ENCODE measurements around the gene CHRNA3. TPM values are rescaled to one million over a fixed set of nuclear protein-coding genes. Genes with fewer than 3 reads are reported as not detected.

Gene CHRNA3
- total RNA-seq, 1 donor from 2014 or later: not detected

- no peak for DNase-seq (ENCODE audit: low read depth in 2 of 2)
Observed at GRCh38 chr15:78636378-78636859, 15.6 kb upstream of the CHRNA3 start.

DNA sequence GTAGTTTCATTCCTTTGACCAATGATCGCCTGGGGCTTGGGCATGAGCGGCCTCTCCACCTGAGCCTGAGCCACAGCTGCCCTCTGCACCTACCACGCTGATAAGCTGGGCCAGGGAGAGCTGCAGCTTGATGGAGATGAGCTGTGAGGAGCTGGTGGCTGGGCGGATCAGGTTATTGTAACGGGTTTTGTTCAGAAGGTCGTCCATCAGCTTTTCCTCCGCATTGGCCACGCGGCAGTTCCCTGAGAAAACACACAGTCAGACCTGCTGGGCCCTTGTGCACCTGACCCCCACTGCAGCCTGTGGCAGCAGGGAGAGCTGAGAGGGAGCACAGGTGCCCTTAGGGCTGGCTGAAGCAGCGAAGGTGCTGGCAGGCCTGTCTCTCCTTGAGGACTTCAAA, 14.6 kb upstream of the CHRNA3 start:
- DNase-seq (ENCODE audit: low read depth in 2 of 2): no peak

DNA sequence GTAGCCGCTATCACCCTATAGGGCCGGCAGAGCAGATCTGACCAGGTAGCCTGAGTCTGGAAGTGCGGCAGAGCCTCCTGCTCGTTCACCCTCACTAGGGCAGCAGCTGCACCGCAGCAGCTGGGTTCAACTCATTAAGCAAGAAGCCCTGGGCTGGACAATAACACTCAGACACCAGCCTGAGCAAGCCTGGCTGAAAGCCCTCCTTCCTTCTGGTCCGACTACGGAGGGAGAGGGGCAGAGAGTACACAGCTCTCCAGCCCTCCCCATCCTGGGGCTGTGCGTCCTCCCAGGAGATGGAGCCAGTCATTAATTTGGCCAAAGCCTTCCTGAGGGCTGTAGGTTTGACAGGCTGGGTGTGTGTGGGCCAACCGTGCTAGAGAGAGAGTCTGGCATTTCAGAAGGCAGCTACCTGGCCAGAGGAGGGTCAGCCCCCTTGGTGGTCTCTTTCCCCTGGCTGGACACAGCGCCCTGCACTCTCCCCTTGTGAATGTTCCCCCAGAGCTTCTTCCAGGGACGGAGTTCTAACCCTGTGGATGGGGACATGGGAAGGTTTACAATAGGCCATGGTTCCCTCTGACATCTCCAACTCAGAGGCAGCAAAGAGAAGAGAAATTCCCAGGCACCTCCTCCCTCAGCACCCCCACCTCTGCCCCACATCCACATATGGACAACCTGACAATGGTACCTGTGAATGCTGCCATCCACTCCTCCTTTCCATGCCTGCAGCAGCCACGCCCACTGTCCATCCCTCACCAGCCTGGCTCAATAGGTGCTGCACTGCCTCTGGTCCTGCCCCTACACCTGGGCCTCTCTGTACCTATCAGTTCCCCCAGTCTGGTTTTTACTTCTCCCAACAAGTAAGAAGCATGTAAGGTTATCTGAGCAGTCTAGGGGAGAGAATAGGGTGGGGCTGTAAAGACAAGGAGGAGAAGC, 13.7 kb upstream of the CHRNA3 start:
- no peak for DNase-seq (ENCODE audit: low read depth in 2 of 2)

DNA sequence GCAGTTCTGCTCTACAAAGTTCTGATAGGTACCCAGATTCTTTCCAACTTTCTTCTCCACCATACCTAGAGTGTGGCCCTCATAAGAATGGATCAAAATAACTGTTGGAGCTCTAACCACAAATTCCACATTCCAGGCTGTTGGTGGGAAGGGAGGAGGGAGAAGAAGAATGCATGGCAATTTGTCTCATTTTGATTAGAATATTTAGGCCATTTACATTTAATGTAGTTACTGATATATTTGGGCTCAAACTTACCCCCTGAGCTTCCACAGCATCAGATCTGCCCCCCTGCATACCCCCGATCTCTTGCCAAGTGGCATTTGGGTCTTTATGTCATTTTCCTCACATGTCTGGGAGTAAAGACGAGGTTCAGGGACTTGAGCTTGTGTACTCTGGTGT, 12.6 kb upstream of the CHRNA3 start:
- no peak for DNase-seq (ENCODE audit: low read depth in 2 of 2)

GRCh38 chr15:78630886-78631633, 10.3 kb upstream of the CHRNA3 start:
- no peak for DNase-seq (ENCODE audit: low read depth in 2 of 2)

- no peak for DNase-seq (ENCODE audit: low read depth in 2 of 2)
Observed at GRCh38 chr15:78629716-78630065, 8.9 kb upstream of the CHRNA3 start.

DNA sequence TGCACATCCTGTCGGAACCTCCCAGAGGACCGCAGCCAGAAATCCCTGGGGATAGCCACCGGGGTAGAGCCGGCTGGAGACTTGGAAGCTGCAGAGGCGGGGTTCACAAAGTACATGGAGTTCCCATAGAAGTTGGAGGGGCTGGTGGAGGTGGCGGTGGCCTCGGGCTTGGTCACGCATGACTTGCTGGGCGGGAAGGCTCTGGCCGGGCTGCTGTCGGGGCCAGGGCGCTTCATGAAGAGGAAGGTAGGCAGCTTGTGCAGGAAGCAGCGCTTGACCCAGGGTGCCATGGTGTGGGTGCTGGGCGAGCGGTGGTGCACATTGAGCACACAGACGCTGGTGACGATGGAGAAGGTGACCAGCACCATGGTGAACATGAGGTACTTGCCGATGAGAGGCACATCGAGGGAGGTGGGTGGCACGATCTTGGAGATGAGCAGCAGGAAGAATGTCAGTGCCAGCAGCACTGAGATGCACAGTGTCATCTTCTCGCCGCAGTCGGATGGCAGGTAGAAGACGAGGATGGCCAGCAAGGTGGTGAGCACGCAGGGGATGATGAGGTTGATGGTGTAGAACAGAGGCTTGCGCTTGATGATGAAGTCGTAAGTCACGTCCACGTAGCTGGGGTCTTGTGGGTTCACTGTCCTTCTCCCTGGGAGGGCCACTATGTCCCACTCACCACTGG, 8.4 kb upstream of the CHRNA3 start:
- no peak for DNase-seq (ENCODE audit: low read depth in 2 of 2)

DNA sequence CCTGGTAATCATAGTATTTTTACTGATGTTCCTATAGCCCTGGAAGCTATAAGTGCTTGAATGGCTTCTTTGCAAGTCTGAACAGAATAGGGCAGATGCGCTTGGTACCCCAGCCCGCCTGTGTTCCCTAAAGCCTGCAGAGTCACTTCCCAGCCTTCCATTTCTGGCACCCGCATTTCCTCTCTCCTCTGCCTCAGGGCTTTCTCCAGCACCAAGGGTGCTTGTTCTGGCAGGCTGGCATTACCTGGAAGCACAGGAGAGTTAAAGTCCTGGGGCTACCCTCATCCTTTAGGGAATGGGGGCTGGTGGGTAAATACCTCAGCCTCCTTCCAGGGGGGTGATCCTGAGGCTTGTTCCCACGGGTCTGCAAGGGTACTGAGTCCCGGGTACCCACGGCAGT, 7.4 kb upstream of the CHRNA3 start:
- DNase-seq (ENCODE audit: low read depth in 2 of 2): no peak

DNA sequence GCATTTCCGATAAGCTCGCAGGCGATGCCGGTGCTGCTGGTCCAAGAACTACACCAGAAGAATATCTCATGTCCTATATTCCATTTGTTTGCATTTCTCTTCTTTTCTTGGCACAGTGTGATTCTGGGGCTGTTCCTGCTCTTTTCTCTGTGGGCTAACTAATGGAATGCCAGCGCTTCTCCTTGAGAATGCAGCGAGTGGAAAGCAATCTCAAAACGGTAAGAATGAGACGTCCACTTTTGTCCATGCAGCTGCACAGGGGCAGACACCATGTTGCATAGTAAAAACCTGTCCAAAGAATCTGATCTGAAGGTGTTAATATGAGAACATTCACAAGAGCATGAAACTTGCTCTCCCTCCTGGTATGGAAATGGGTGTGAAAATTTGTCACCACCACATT, 6.6 kb upstream of the CHRNA3 start:
- no peak for DNase-seq (ENCODE audit: low read depth in 2 of 2)

GRCh38 chr15:78626381-78626995, 5.7 kb upstream of the CHRNA3 start:
- DNase-seq (ENCODE audit: low read depth in 2 of 2): no peak

DNA sequence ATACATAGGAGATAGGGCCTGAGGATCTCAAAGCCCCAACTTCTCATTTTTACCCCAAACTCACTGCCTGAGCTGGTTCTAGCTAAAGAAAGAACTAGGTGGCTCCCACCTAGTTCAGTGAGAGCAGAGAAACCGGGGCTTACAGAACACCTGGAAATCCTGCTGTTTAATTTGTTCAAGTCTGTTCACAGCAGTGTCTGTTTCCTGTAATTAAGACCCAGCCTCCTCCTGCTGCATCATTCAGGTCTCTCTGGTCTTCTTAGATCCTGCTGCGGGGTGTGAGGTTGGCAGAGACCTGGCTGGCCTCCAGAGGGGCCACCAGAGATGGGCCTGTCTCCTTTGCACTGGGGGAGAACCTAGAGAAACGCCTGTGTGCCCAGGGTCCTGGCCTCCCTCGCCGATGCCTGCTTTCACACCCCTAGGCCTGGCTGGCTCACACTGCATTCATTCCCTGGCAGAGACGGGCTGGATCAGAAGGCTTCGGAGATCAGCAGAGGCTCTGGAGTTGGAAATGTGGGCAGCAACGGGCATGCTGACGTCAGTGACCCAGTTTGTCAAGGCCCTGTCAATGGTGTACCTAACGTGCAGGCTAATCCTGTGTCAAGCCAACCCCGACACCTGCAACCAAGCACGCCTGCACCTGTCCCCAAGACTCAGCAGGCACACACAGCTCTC, 4.9 kb upstream of the CHRNA3 start:
- DNase-seq (ENCODE audit: low read depth in 2 of 2): no peak

GRCh38 chr15:78624651-78625590, 4.1 kb upstream of the CHRNA3 start:
- no peak for DNase-seq (ENCODE audit: low read depth in 2 of 2)

DNA sequence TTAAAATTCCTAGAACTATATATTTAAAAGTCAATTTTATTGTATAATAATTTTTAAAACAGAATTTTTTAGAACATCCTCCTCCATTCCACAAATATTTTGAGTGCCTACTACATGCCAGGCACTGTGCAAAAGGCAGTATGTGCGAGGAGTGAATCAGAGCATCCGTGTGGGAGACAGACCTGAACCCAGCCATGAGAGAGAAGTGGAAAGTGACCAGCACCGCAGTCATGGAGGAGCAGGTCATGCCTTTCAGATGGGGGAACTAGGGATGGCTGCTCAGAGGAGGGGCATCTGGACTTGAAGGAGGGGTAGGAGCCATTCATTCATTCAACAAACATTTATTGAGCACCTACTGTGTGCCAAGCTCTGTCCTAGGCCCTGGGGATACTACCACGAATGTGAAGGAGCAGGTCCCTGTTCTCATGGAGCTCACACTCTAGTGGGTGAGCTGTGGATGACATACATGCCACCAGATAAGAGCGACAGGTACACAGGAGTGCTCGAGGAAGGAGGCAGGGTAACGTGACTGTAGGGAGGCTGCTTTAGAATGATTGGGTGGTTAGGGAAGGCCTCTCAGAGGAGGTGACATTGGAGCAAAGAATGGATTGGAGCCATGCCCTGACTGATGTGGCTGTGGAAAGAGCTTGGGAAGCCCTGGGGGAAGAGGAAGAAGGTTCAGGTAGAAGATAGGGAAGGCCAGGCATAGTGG, 3.1 kb upstream of the CHRNA3 start:
- DNase-seq (ENCODE audit: low read depth in 2 of 2): no peak

- no peak for DNase-seq (ENCODE audit: low read depth in 2 of 2)
Observed at GRCh38 chr15:78621810-78622402, 1.1 kb upstream of the CHRNA3 start.

GRCh38 chr15:78620021-78620526, 722 bp downstream of the CHRNA3 start:
- peak in 1 of 2 donors; percentile 25 for DNase-seq (ENCODE audit: low read depth in 2 of 2)

DNA sequence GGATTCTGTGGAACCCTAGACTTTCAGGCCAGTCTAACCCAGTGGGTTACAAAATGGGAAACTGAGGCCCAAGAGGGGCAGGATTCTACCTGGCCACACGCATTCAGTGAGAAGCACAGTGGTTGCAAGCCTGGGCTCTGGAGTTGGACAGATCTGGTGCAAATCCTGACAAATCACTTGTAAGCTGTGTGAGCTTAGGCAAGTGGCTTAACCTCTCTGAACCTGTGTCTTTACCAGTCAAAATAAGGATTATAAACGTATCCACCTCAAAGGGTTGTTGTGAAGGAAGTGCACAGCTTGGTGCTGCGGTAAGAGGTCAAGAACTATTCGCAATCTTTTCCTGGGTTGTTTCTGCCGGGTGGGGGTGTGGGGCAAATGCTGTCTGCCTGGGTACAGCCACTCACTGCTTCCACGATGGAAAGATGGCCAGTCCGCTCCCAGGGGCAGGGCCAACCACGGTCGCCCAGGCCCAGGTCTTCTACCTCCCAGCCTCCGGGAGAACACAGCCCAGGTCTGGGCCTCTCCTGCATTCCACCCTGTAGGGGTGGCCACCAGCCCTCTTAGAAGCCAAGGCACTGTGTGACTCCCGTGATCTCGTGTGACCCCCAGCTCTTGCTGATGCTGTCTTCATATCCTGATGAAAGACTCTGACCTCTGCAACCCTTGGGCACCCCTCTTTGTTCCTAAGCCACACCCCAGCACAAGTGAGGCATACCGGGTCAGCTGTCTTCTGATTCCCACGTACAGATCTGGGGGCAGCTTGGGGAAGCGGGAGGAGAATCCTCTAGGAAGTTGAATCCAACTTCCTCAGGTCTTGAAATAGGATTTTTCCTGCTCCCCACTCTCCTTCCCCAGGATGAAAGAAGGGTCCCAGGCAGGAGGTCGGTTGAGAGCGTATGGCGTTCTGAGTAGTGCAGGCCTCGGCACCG, 1.5 kb downstream of the CHRNA3 start:
- DNase-seq (ENCODE audit: low read depth in 2 of 2): no peak

GRCh38 chr15:78618490-78618934, 2.3 kb downstream of the CHRNA3 start:
- peak; percentile 68 to 83 for DNase-seq (ENCODE audit: low read depth in 2 of 2)
